ENCODE measurements around the gene RBBP8. TPM values are rescaled to one million over a fixed set of nuclear protein-coding genes. Genes with fewer than 3 reads are reported as not detected.
"Not testable (repeated sequence)": the region's sequence is repeated elsewhere in the genome, so short reads cannot be mapped to it uniquely, and the experiment has no call there.

RBBP8 gene
- total RNA-seq, 1 donor from 2014 or later = 75.2 TPM

DNA sequence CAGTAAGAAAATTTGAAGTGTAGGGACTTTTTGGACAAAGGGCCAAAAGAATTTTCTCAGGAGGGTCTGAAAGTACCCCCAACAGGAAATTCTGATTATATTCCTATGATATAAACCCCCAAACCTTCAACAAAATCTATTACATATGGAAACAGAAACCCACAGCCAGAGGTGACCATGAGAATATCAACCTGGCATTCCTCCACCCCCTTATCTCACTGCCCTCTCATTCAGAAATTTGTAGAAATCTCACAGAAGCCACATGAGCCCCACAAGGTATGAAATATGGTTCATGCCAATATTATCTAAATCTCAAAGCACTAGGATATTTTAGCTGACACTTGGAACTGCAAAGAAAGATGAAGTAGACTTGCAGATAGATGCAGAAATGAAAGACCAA lies 31.0 kb upstream of the RBBP8 start:
- DNase-seq (ENCODE audit: low spot score, unreplicated experiment) = no peak
- no peaks in the 10 kb centered on the region for H3K27me3 Mint-ChIP-seq
- no peak overlapping the region for H3K4me3 Mint-ChIP-seq (ENCODE audit: low read depth)
- H3K9me3 Mint-ChIP-seq (ENCODE audit: low read depth) = peaks cover 5% of the 10 kb centered on the region
- TF ChIP-seq, protein P1, sequence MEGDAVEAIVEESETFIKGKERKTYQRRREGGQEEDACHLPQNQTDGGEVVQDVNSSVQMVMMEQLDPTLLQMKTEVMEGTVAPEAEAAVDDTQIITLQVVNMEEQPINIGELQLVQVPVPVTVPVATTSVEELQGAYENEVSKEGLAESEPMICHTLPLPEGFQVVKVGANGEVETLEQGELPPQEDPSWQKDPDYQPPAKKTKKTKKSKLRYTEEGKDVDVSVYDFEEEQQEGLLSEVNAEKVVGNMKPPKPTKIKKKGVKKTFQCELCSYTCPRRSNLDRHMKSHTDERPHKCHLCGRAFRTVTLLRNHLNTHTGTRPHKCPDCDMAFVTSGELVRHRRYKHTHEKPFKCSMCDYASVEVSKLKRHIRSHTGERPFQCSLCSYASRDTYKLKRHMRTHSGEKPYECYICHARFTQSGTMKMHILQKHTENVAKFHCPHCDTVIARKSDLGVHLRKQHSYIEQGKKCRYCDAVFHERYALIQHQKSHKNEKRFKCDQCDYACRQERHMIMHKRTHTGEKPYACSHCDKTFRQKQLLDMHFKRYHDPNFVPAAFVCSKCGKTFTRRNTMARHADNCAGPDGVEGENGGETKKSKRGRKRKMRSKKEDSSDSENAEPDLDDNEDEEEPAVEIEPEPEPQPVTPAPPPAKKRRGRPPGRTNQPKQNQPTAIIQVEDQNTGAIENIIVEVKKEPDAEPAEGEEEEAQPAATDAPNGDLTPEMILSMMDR (IDR thresholded peaks at IDR 0.05; ENCODE audit: unreplicated experiment) = no peak
- peaks cover 4% of the 10 kb centered on the region for H3K36me3 Mint-ChIP-seq (ENCODE audit: insufficient read depth)
- H3K4me1 Mint-ChIP-seq (ENCODE audit: low read depth) = no peaks in the 10 kb centered on the region
- H3K27ac Mint-ChIP-seq = no peak overlapping the region

DNA sequence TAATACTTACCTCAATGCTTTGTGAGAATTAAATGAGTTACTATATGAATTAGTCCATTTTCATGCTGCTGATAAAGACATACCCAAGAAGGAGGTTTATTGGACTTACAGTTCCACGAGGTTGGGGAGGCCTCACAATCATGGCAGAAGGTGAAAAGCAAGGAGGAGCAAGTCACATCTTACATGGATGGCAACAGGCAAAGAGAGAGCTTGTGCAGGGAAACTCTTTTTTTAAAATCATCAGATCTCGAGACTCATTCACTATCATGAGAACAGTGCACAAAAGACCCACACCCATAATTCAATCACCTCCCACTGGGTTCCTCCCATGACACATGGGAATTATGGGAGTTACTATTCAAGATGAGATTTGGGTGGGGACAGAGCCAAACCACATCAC lies 29.9 kb upstream of the RBBP8 start:
- not testable (repeated sequence) for H3K4me3 Mint-ChIP-seq (ENCODE audit: low read depth); H3K4me1 Mint-ChIP-seq (ENCODE audit: low read depth); H3K27me3 Mint-ChIP-seq; H3K36me3 Mint-ChIP-seq (ENCODE audit: insufficient read depth); DNase-seq (ENCODE audit: low spot score, unreplicated experiment); H3K9me3 Mint-ChIP-seq (ENCODE audit: low read depth); H3K27ac Mint-ChIP-seq

DNA sequence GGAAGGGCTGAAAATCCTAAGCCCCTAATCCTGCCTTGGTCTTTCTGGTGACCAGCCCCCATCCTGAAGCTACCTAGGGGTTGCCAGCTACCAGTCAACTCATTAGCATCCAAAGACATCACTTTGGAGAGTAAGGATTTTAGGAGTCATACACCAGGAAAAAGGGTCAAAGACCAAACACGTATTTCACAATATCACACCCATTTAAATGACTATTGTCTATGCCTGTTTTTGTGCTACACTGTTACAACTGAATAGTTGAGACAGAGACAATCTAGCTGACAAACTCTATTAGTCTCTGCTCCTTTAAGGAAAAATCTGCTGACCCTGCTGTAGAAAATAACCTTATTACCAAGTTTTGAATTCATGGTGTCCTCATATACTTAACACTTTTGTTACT lies 21.0 kb upstream of the RBBP8 start:
- Mint-ChIP-seq H3K9me3 (ENCODE audit: low read depth) (peaks cover 9% of the 10 kb centered on the region), H3K27me3 (no peaks in the 10 kb centered on the region), H3K4me3 (ENCODE audit: low read depth) (no peak overlapping the region), H3K4me1 (ENCODE audit: low read depth) (peaks cover 20% of the 10 kb centered on the region), H3K27ac (no peak overlapping the region), H3K36me3 (ENCODE audit: insufficient read depth) (peaks cover 8% of the 10 kb centered on the region)
- TF ChIP-seq, protein P1 (IDR thresholded peaks at IDR 0.05; ENCODE audit: unreplicated experiment) = no peak
- no peak for DNase-seq (ENCODE audit: low spot score, unreplicated experiment)

DNA sequence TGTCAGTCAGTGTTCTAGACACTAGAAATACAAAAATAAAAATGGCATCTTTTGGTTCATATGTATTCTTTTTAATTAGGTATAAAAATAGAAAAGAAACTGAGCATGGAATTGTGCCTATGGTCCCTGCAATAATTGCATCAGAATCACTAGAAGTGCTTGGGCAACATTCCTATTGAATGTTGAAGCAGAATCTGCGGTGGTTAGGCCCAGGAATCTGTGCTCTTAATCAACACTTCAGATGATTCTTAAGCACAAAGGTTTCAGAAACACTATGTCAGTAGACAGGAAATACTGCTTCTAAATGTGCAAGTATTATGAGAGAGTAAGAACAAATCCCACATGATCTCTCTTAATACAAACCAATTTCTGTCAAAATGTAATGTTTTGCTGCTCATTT lies 20.3 kb upstream of the RBBP8 start:
- H3K36me3 Mint-ChIP-seq (ENCODE audit: insufficient read depth) = peaks cover 11% of the 10 kb centered on the region
- peaks cover 23% of the 10 kb centered on the region for H3K4me1 Mint-ChIP-seq (ENCODE audit: low read depth)
- no peak for DNase-seq (ENCODE audit: low spot score, unreplicated experiment)
- TF ChIP-seq, protein P1 (IDR thresholded peaks at IDR 0.05; ENCODE audit: unreplicated experiment) = no peak
- no peak overlapping the region for H3K4me3 Mint-ChIP-seq (ENCODE audit: low read depth)
- no peaks in the 10 kb centered on the region for H3K27me3 Mint-ChIP-seq
- H3K9me3 Mint-ChIP-seq (ENCODE audit: low read depth) = peaks cover 9% of the 10 kb centered on the region
- H3K27ac Mint-ChIP-seq = peak overlapping the region; percentile 97

DNA sequence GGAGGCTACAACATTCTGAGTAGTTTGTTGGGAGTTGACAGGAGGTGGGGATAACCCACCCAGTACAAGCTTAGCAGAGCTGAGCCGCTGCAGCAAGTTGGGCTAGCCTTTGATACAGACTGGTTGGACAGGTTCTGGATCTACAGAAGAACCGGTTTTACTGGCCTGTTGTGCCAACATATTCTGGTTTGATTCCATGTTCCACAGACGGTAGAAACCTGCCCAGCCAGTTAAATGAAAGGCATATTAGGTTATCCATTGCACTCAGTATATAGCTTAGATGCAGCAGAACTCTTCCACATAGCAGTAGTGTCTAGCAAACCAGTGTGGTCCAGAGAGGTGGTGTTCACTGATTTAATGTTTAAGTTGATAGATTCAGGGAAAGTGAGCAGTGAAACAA lies 19.3 kb upstream of the RBBP8 start:
- Mint-ChIP-seq H3K36me3 (ENCODE audit: insufficient read depth) (peaks cover 11% of the 10 kb centered on the region), H3K4me3 (ENCODE audit: low read depth) (peak overlapping the region; percentile 84), H3K27me3 (no peaks in the 10 kb centered on the region), H3K27ac (peak overlapping the region; percentile 97), H3K9me3 (ENCODE audit: low read depth) (peaks cover 9% of the 10 kb centered on the region), H3K4me1 (ENCODE audit: low read depth) (peaks cover 20% of the 10 kb centered on the region)
- DNase-seq (ENCODE audit: low spot score, unreplicated experiment) = peak; percentile 60
- TF ChIP-seq, protein P1 (IDR thresholded peaks at IDR 0.05; ENCODE audit: unreplicated experiment) = no peak

DNA sequence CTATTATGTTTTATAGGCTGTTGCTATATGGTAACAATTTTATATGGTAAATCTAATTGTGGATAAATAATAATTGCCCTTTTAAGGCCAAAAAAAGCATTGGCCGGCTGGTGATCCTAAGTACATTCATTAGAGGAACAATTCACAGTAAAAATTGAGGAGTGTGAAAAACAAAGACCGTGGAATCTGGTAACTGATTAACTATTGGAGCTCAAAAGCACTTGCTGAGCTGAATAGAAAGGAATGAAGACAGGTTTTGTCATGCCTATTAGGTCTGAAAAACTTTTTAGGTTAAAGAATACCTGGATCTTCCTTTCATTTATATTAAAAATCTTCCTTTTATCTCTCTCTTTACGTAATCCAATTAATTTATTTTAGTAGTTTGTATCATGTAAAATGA lies 18.5 kb upstream of the RBBP8 start:
- no peak for DNase-seq (ENCODE audit: low spot score, unreplicated experiment)
- Mint-ChIP-seq H3K27ac (peak overlapping the region; percentile 97), H3K4me1 (ENCODE audit: low read depth) (peaks cover 20% of the 10 kb centered on the region), H3K9me3 (ENCODE audit: low read depth) (peaks cover 9% of the 10 kb centered on the region), H3K36me3 (ENCODE audit: insufficient read depth) (peaks cover 11% of the 10 kb centered on the region), H3K4me3 (ENCODE audit: low read depth) (peak overlapping the region; percentile 84), H3K27me3 (no peaks in the 10 kb centered on the region)
- TF ChIP-seq, protein P1 (IDR thresholded peaks at IDR 0.05; ENCODE audit: unreplicated experiment) = no peak
